Mesenteric fat pad (tissue), 1 donor: Measurements from ENCODE around the gene ANOS1. TPM values are rescaled to one million over a fixed set of nuclear protein-coding genes. Genes with fewer than 3 reads are reported as not detected.
"Not testable (repeated sequence)": the region's sequence is repeated elsewhere in the genome, so short reads cannot be mapped to it uniquely, and the experiment has no call there.

Experiments used
- DNase-seq: peaks from one replicate; pipeline ENCODE4 v3.0.0-alpha.2; 2020; ENCODE audit warnings: low spot score
- long read RNA-seq: library from polyadenylated mRNA; unstranded; transcript quantifications from one replicate; pipeline ENCODE4 v2.0.0, GENCODE V29; 2020
- total RNA-seq: library from RNA; stranded (reverse); fragmentation: NEBNext Ultra II Directional; extraction: Animal tissue kit (Norgen Biotek cat#: 25700); gene quantifications from one replicate; pipeline ENCODE4 v1.2.1, GENCODE V29; 2021
- donor health status: DM: yes; HTN: yes; CAD: no.

ANOS1 gene, protein sequence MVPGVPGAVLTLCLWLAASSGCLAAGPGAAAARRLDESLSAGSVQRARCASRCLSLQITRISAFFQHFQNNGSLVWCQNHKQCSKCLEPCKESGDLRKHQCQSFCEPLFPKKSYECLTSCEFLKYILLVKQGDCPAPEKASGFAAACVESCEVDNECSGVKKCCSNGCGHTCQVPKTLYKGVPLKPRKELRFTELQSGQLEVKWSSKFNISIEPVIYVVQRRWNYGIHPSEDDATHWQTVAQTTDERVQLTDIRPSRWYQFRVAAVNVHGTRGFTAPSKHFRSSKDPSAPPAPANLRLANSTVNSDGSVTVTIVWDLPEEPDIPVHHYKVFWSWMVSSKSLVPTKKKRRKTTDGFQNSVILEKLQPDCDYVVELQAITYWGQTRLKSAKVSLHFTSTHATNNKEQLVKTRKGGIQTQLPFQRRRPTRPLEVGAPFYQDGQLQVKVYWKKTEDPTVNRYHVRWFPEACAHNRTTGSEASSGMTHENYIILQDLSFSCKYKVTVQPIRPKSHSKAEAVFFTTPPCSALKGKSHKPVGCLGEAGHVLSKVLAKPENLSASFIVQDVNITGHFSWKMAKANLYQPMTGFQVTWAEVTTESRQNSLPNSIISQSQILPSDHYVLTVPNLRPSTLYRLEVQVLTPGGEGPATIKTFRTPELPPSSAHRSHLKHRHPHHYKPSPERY
- total RNA-seq = 2.3 TPM
- long read RNA-seq = 0 reads

DNA sequence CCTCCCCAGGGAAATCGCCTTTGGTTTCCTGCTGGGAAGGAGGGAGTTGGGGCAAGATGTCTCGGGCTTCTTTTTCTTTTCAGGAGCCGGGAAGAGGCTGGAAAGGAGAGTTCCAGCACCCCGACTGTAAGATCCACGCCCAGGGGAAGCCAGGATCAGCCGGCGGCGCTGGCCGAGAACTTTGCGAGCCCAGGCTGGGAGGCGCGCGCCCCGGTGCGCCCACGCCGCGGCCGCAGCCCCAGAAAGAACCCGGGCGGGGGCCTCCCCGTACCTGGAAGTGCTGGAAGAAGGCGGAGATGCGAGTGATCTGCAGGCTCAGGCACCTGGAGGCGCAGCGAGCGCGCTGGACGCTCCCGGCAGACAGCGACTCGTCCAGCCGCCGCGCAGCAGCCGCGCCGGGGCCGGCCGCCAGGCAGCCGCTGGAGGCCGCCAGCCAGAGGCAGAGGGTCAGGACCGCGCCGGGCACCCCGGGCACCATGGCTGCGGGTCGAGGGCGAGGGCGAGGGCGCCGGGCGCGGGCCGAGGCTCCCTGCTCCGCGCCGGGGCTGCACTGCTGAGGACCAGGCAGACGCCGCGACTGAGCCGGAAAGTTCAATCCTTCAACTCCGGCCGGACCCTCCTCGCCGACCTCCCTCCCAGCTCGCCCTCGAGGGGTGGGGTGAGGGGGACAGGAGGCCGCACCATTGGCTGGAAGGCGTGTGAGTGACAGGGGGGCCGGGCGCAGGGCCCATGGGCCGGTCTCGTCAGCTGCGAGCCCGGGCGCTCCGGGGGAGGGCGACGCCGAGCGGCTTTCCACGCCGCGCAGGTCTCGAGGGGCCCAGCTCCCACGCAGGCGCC lies at the start of gene ANOS1:
TSS of gene ANOS1 (minus strand) at position 579 of the 837 bp plus-strand sequence. CDS start at position 478, 101 bp downstream.
- DNase-seq = no peak

DNA sequence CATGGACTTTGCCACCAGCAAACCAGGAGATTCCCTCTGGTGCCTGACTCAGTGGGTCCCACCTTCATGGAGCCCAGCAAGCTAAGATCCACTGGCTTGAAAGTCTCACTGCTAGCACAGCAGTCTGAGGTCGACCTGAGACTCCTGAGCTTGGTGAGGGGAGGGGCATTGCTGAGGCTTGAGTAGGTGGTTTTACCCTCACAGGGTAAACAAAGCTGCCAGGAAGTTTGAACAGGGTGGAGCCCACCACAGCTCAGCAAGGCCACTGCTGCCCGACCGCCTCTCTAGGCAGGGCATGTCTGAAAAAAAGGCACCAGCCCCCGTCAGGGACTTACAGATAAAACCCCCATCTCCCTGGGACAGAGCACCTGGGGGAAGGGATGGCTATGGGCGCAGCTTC lies 41.2 kb upstream of the ANOS1 start:
- no peak for DNase-seq

DNA sequence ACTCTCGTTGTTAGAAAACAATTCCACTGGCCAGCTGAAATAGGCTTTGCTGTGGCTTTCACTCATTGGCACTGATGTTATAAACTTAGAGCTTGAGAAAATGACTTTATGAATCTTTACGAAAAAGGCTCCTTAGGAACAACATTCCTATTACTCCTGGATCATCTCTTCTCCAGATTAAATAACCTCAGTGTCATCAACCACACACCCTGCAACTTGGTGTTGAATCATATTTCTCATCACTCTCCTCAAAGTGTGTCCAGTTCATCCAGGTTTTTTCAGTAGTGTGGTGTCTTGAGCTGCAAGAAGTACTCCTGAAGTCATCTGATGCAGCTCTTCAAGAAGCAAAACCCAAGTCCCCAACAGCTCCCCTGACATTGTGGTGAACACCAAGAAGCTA lies 28.1 kb upstream of the ANOS1 start:
- no peak for DNase-seq

DNA sequence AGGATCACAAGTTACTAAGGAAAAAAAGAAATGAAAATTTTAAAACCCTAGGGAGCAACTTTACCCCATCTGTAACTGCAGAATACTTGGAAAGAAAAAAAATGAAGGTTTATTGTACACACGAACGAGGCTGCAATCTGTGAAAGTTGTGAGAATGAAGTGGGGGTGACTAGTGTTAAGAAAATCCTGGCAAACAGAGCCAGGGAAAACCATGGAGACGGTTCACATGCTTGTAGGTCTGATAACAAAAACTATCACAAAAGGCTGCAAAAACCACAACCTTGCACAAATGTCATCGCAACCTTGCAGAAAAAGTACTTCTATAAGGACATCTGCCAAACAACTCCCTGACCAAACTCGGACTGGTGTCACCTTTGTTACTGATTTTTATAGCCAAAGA lies 26.8 kb upstream of the ANOS1 start:
- not testable (repeated sequence) for DNase-seq

DNA sequence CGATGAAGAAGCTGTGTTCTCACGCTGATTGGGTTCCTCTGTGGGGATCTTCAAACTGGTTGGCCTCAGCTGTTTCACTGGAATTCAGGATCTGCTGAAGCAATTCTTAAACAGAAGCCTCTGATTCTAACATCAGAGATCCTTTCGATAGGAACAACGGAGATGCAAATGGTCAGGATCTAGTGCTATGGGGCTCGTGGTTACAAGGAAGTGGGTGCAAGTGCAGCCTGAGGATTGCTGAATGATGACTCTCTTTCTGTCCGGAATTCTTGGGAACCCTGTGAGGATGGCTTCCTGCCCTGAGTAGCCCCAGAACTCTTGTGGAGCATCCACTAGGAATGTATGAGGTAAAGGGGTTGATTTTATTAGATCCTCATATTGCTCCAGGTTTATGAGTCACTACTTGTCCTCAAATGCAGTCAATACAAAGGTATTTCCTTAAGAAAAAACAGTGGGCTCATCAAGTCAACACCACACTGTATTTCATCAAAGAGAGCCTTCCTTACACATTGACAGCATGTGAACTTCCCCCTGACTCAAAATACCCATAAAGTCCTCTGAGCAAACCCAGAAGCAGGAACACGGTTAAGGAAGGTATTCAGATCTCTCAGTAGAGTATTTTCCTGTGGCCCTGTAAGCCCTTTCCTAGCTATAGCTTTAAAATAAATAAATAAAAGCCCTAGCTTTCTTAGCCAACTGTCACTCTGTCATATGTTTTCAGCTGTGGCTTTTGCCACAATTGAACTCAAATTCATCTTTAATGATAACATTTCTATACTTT lies 25.9 kb upstream of the ANOS1 start:
- DNase-seq = not testable (repeated sequence)

DNA sequence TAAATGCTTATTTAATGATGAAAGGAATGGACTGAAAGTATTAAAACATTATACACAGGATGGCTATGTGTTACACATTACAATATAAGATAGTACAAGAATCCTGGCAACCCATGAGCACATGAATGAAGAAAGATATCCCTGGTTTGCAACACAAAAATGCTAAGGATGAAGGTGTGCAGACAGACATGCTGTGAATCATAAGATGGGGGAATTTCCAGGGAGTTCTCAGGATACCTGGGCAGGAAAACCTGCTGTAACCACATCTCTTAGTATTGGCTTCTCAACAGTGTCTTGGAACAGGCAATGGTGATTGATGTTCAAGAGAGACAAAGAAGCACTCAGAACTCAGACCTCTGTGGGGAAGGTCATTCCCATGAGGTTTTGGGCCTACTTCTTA lies 23.9 kb upstream of the ANOS1 start:
- DNase-seq = no peak

DNA sequence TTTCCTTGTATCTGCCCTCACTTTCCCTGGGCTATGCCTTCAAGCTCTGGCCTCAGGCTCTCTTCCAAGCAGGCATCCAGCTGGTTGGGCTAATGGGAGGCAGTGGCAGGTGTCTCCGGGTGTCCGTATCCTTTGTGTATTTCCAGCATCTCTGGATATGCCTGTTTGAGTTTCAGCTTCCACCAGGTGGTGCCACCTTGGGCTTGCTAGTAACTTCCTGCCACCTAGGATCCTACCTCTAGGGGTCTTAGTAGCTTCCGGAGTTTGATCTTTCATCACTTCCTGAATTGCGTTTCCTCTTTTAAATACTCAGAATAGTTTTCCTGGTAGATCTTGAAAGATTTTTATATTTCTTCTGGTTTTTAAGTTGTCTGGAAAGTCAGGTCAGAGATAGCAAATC lies 23.2 kb upstream of the ANOS1 start:
- no peak for DNase-seq

DNA sequence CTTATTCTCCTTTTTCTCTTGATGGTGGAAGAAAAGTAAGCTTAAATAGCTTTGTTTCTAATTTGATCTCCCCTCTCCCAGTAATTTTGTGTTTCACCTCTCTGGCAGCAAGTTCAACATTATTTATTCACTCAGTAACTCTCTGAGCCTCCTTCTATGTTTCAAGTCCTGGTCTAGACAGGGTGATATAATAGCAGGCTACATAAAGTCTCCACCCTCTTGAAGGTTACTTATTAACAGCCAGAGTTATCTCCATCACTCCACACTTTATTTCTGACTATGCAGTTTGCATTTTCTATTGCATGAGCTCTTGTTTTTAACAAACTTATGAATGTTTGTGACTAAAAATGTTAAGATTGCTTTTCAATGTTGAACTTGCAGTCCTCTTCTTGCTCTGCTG lies 17.8 kb upstream of the ANOS1 start:
- DNase-seq = no peak

DNA sequence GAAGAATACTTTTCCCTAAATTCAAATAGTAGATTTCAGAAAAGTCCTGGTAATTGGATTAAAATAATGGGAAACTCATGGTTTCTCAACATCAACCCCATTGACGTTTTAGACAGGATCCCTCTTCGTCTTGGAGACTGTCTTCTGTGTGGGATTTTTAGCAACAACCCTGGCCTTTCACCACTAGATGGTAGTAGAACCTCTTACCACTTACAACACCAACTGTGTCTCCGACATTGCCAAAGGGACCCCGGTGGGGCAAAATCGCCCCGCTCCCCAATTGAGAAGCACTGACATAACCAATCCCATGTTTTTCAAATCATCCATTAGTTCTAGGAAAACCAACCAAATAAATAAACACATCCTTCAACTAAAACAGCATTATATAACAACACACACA lies 16.9 kb upstream of the ANOS1 start:
- no peak for DNase-seq

DNA sequence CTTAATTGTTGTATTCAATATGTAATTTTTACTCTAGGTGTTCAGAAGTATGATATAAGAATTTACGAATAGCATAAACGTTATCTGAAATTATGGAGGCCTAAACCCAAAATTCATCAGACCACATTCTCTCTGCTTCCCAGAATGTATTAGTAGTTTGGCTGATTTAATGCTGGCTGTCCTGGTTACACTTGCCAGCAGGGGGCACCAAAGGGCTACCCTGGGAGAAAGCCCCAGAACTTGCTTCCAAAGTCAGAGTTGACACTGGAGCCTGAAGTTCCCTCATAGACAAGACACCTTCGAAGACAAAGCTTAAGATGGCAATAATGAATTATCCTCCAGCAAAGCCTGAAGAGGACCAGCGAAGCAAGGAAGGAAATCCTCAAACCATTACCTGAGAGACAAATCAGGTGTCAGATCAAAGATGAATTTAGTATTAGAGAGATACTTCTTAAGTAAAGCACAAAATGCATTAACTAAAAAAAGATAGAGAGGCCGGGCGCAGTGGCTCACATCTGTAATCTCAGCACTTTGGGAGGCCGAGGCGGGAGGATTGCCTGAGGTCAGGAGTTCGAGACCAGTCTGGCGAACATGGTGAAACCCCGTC lies 11.3 kb upstream of the ANOS1 start:
- DNase-seq = no peak

DNA sequence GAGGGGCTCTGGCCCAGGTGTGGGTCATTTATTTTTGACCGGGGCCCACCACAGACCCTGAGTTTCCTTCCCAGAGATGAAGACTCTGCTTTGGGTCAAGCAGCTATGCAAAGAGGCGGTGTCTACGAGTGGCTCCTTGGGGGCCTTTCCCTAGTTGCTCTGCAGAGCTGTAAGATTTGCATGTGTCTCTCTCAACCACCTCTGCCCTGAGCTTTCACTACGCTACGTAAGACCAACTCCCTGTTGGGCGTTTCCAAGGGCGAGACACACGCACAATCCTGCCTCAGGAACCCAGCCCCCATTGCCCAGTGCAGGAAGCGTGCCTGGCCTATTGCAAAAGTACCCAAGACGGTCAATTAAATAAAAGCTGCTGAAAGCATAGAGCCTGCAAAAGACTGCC lies 10.0 kb upstream of the ANOS1 start:
- no peak for DNase-seq

DNA sequence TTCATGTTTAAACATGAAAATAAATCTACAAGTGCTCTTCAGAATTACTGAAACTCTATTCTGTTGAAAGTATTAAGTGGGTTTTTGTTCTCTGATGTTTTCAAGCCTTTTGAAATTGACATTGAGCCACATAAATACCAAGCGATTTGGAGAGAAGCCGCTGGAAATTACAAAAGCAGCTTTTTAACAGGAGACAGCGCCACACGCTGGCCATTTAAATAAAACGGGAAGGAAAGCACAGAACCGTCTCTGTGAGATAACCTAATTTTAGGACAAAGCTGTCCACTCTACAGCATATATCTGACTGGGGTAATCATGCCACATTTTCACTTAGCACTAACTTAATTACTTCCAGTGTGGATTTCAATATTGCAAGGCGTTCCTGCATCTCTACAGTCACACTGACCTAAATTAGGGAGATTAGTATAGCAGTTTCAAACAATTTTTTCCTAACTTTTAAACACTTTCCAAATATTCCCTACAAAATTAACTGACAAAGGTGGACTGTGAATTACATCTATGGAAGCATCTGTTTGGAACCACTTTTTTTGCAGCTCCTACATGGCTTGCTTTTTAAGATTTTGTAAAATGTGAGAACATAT lies 6.8 kb upstream of the ANOS1 start:
- DNase-seq = no peak

DNA sequence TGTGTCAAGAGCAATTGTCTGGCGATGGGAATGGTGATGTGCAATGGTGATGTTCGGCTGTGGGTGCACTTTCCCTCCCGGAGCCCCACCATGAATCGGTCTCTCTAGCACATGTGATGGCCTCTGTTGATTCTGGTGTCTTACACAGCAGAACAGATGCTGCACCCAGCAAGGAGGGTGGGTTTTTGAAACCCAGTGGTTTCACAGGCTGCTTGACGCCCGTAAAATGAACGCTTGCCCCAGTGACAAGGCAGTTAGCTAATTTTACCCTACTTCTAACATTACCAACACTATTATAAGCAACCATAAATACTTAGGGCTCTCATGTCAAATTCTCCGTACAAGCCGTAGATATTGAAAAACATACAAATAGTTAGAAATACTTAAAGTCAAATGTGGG lies 5.9 kb upstream of the ANOS1 start:
- DNase-seq = no peak

DNA sequence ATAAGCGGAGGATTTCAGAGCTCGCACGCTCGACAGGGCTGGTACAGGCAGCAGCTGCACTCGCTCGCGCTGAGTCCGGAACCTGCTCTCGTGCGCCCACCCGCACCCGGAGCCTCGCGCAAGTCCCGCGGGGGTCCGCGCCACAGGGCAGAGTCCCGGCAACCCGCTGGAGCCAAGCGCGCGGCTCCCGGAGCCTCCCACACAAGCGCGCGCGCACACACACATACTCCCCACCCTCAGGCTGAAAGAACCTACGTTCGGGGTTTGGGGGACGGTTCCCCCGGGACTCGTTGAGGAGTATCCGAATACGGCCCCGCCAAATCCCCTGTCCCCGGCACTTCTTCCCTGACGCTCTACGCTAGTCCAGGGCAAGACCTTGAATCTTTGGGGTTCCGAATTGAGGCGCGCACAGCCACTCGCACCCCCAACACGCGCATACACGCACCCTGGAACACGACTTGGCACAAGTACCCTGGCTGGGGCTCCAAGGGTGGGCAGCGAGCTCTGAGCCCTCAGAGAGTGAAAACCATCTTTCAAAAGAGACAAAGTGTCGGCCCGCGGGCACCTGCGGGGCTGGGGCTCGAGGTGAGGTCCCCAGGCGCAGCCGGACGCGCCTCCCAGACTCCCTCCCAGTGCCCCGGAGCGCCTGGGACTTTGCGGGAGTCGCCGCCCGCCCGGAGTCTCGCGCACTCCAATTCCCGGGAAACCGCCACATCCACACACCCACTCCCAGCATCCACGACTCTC lies 952 bp downstream of the ANOS1 start:
- DNase-seq = no peak

DNA sequence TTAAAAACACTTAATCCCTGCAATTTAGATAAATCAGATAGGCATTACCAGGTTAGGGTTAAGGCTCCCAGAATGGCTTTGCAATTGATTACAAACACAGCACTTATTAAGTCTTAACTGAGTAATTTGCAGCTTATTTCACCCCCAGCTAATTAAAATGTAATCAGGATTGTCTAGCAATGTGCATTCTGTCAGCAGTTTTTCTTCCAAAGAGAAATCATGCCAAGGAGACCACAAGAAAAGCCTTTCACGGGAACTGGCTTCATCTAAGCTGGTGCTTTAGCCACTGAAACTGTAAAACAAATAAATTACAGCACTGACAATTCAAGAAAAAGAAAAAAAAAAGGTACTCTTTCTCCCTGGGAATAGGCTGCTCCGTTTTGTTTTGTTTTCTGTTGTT lies 2.1 kb downstream of the ANOS1 start:
- DNase-seq = no peak

DNA sequence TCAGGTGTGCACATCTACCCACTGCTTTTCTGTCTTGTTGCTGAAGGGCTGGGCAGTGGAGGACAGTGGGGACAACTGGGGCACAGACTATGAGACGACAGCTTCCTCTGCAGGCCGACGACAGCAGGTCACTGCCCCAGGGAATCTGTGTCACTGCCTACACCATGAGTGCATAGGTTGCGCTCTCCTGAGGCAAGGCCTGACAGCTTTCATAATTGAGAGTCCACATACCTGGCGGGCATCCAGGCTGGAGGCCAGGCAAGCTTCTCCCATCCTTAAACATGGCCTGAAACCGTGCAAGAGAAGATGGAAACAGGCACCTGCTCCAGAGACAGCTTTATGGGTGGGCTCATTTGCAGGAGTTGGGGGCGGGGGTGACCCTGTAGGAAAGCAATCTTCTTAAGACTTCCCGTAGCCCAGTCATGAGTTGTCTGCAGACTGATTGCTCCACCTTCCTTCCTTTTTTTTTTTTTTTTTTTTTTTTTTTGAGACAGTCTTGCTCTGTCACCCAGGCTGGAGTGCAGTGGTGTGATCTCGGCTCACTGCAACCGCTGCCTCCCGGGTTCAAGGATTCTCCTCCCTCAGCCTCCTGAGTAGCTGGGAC lies 2.9 kb downstream of the ANOS1 start:
- no peak for DNase-seq

DNA sequence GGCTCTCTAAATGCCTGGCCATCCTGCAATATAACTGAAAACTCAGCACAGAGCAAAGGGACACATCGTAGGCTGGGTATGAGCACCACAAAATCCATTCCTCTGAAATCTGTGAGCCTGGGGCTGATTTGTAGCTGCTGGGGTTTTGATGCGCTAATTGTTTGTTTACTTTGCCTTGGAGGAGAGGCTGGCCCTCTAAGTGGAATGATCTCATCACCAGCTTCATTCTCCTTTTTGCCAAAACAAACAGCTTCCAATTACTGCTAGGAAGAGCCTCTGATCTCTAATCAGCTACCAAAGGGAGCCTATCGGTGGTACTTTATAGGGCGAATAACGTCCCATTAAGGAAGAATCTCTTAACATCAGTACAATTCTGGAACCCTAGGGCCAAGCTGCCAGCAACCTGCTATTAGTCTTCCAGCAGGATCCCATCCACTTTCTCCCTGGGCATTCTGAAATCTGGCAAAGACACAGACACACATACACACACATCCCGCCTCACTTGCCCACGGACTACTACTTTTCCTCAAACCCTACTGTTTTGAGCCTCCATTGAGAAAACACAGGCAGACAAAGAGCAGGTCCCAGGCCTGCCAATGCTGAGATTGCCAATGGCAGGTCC lies 5.8 kb downstream of the ANOS1 start:
- DNase-seq = no peak

DNA sequence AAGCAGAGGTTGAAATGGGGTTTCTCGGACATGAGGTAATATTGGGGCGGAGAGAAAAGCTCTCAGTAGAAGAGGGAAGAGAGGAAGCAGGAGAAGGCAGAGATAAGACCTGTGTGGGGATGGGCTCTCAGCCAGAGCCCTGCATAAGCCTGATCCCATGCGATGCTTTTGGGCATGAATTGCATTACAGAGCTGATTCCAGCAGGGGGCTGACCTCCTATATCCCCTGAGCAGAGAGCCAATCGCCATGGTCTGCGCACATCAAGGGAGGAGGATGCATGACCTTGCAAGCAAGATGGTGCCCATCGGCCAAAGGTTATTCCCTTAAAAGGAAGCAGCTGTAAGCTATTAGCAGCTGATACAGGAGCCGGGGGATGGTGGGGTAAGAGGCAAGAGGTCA lies 7.6 kb downstream of the ANOS1 start:
- no peak for DNase-seq

DNA sequence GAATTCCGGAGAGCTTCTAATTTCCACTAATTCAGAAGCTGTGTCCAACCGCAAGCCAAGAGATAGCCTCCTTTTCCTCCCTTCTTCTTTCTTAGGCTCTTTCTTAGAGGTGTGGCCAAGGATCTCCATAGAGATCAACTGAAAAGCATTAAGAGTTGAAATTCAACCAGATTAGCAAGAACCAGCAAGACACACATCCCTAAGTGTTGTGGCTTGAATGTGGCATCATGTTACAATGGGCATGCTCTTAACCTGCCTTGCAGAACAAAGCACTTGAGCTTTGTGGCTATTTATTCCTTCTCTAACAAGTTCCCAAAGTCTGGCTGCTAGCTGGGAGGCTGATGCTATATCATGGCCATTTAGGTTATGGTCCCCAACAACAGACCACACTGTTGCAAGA lies 10.4 kb downstream of the ANOS1 start:
- no peak for DNase-seq
